Neural progenitor cell (in vitro differentiated cells): ENCODE results near the gene BTAF1. TPM values are rescaled to one million over a fixed set of nuclear protein-coding genes. Genes with fewer than 3 reads are reported as not detected.
A peak's percentile ranks its signal among the peaks of the same experiment; 100 is the strongest.

Experiments used
- DNase-seq: peaks from one replicate; pipeline ENCODE4 v3.0.0-alpha.2; 2016; ENCODE audit warnings: low spot score
- H2AFZ ChIP-seq: fragments of 200-600 bp; sonication (generic); replicated peaks from 2 replicates; pipeline ENCODE4 v1.6.1; 2016; ENCODE audit warnings: antibody characterized with exemption
- H3F3A ChIP-seq: fragments of 200-600 bp; sonication (generic); 2 replicates; pipeline ENCODE4 v1.6.1; 2016; ENCODE audit warnings: antibody characterized with exemption, low read depth
- H3K27ac ChIP-seq: fragments of 200-600 bp; sonication (generic); 2 replicates; pipeline ENCODE4 v1.5.1; 2016; ENCODE audit warnings: mild to moderate bottlenecking
- H3K27me3 ChIP-seq: fragments of 200-600 bp; sonication (generic); 2 replicates; pipeline ENCODE4 v1.6.1; 2016; ENCODE audit warnings: mild to moderate bottlenecking, moderate library complexity
- H3K36me3 ChIP-seq: fragments of 200-600 bp; sonication (generic); 2 replicates; pipeline ENCODE4 v1.5.1; 2016
- H3K4me1 ChIP-seq: fragments of 200-600 bp; sonication (generic); 2 replicates; pipeline ENCODE4 v1.6.1; 2016; ENCODE audit warnings: mixed run types
- H3K4me2 ChIP-seq: fragments of 200-600 bp; sonication (generic); 2 replicates; pipeline ENCODE4 v1.6.1; 2016
- H3K4me3 ChIP-seq: fragments of 200-600 bp; sonication (generic); 2 replicates; pipeline ENCODE4 v1.5.1; 2016
- H3K79me2 ChIP-seq: fragments of 200-600 bp; sonication (generic); 2 replicates; pipeline ENCODE4 v1.6.1; 2016; ENCODE audit warnings: low read depth
- H3K9ac ChIP-seq: fragments of 200-600 bp; sonication (generic); 2 replicates; pipeline ENCODE4 v1.6.1; 2016
- H3K9me3 ChIP-seq: fragments of 200-600 bp; sonication (generic); 2 replicates; pipeline ENCODE4 v1.5.1; 2016; ENCODE audit warnings: low read depth
- H4K20me1 ChIP-seq: fragments of 200-600 bp; sonication (generic); 2 replicates; pipeline ENCODE4 v1.6.1; 2016; ENCODE audit warnings: low read depth
- H3K27ac Mint-ChIP-seq: 3 replicates; pipeline ENCODE4 v1.8.0; 2021; ENCODE audit warnings: mixed read lengths
- H3K27me3 Mint-ChIP-seq: 2 replicates; pipeline ENCODE4 v1.8.0; 2022; ENCODE audit warnings: low read depth, mild to moderate bottlenecking, inconsistent platforms, moderate library complexity, mixed read lengths; ENCODE audit not compliant: insufficient read depth
- H3K36me3 Mint-ChIP-seq: 3 replicates; pipeline ENCODE4 v1.8.0; 2021; ENCODE audit warnings: mixed read lengths
- H3K4me1 Mint-ChIP-seq: 3 replicates; pipeline ENCODE4 v1.8.0; 2021; ENCODE audit warnings: mixed read lengths
- H3K4me3 Mint-ChIP-seq: 3 replicates; pipeline ENCODE4 v1.8.0; 2021; ENCODE audit warnings: mild to moderate bottlenecking, moderate library complexity, mixed read lengths
- H3K9me3 Mint-ChIP-seq: 3 replicates; pipeline ENCODE4 v1.8.0; 2020; ENCODE audit warnings: mixed read lengths
- EZH2 ChIP-seq: fragments of 200-600 bp; sonication (generic); IDR thresholded peaks from 2 replicates; pipeline ENCODE4 v1.6.1; 2017; ENCODE audit warnings: antibody characterized with exemption, mild to moderate bottlenecking, moderate library complexity
- EZH2phosphoT487 ChIP-seq: fragments of 200-600 bp; sonication (generic); IDR thresholded peaks from 2 replicates; pipeline ENCODE4 v1.6.1; 2017; ENCODE audit warnings: antibody characterized with exemption
- total RNA-seq: library from RNA; depleted of rRNA; stranded (reverse); fragments of >200 nt; gene quantifications from 2 replicates; pipeline ENCODE4 v1.2.3, GENCODE V29; 2015; ENCODE audit warnings: low replicate concordance
- TF ChIP-seq, protein P1 (sequence below): fragments of 200-600 bp; sonication (generic); IDR thresholded peaks from 2 replicates; pipeline ENCODE4 v1.5.1; 2017; ENCODE audit warnings: antibody characterized with exemption, mild to moderate bottlenecking

BTAF1 gene
- total RNA-seq, 1 donor from 2014 or later = 127 TPM

DNA sequence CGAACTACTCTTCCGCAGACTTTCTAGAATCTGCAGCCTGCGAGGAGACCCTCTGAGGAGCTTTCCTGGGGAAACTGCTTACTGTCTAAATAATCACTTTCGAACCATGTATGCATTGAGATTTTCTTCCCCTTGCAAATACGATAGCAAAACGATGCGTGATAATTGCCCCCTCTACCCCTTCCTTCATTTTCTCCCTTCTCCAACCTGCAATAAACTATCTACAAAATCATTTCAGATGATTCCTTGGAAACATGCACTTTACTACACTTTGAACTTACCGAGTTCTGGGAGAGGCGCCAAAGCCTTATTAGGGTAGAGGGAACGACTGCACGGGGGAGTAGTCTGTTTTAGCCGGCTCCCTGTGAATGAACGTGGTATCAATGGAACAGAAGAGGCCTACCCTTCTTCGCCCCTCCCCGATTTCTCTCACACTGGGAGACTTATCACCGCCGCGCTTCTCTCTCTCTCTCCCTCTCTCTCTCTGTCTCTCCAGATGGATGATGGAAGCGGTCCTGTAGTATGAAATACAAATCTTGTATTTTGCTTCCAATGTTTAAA is 14.4 kb upstream of the BTAF1 start, which contains the start of gene FGFBP3:
Gene FGFBP3 (minus strand): TSS at position 370 of the 561 bp plus-strand sequence. CDS start 517 bp downstream, outside the sequence.
- Histone ChIP-seq H3K27me3 (no peaks in the 10 kb centered on the region), H3K27ac (peak within 1 kb of the TSS; percentile 13), H3F3A (peaks cover 45% of the 10 kb centered on the region), H3K4me2 (peak within 1 kb of the TSS; percentile 79), H3K9me3 (no peaks in the 10 kb centered on the region), H3K9ac (peak within 1 kb of the TSS; percentile 73), H4K20me1 (peaks cover 5% of the 10 kb centered on the region), H2AFZ (peak within 1 kb of the TSS; percentile 95), H3K4me1 (peaks cover 11% of the 10 kb centered on the region), H3K36me3 (peaks cover 8% of the 10 kb centered on the region), H3K4me3 (peak within 1 kb of the TSS; percentile 97), H3K79me2 (peaks cover 33% of the 10 kb centered on the region)
- Mint-ChIP-seq H3K4me3 (peak within 1 kb of the TSS; percentile 96), H3K36me3 (peaks cover 43% of the 10 kb centered on the region), H3K27me3 (peaks cover 2% of the 10 kb centered on the region), H3K9me3 (peaks cover 2% of the 10 kb centered on the region), H3K27ac (peak within 1 kb of the TSS; percentile 93), H3K4me1 (peaks cover 34% of the 10 kb centered on the region)
- DNase-seq = peak; percentile 85
- no peak for TF ChIP-seq EZH2
- TF ChIP-seq, protein P1, sequence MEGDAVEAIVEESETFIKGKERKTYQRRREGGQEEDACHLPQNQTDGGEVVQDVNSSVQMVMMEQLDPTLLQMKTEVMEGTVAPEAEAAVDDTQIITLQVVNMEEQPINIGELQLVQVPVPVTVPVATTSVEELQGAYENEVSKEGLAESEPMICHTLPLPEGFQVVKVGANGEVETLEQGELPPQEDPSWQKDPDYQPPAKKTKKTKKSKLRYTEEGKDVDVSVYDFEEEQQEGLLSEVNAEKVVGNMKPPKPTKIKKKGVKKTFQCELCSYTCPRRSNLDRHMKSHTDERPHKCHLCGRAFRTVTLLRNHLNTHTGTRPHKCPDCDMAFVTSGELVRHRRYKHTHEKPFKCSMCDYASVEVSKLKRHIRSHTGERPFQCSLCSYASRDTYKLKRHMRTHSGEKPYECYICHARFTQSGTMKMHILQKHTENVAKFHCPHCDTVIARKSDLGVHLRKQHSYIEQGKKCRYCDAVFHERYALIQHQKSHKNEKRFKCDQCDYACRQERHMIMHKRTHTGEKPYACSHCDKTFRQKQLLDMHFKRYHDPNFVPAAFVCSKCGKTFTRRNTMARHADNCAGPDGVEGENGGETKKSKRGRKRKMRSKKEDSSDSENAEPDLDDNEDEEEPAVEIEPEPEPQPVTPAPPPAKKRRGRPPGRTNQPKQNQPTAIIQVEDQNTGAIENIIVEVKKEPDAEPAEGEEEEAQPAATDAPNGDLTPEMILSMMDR = no peak

DNA sequence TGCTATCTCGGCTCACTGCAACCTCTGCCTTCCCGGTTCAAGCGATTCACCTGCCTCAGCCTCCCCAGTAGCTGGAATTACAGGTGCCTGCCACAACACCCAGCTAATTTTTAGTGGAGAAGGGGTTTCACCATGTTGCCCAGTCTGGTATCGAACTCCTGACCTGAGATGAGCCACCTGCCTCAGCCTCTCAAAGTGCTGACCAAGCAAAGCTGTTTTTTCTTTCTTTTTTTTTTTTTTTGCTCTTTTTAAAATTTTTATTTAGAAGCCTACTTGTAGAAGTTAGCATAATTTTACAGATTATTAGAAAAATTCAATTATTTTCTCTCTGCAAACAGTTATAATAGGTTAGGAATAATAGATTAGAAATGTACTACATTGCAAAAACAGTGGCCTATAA is 13.1 kb upstream of the BTAF1 start:
- Histone ChIP-seq H2AFZ (no peak overlapping the region), H3K4me2 (no peak overlapping the region), H3K79me2 (peaks cover 33% of the 10 kb centered on the region), H3K27me3 (no peaks in the 10 kb centered on the region), H3K27ac (no peak overlapping the region), H3K9me3 (no peaks in the 10 kb centered on the region), H3K4me3 (no peak overlapping the region), H3K4me1 (peaks cover 11% of the 10 kb centered on the region), H4K20me1 (peaks cover 5% of the 10 kb centered on the region), H3K9ac (no peak overlapping the region), H3K36me3 (peaks cover 5% of the 10 kb centered on the region), H3F3A (peaks cover 37% of the 10 kb centered on the region)
- Mint-ChIP-seq H3K9me3 (no peaks in the 10 kb centered on the region), H3K36me3 (peaks cover 31% of the 10 kb centered on the region), H3K27me3 (peaks cover 2% of the 10 kb centered on the region), H3K4me1 (peaks cover 32% of the 10 kb centered on the region), H3K4me3 (peak overlapping the region; percentile 59), H3K27ac (no peak overlapping the region)
- TF ChIP-seq, protein P1 = no peak
- no peak for DNase-seq

DNA sequence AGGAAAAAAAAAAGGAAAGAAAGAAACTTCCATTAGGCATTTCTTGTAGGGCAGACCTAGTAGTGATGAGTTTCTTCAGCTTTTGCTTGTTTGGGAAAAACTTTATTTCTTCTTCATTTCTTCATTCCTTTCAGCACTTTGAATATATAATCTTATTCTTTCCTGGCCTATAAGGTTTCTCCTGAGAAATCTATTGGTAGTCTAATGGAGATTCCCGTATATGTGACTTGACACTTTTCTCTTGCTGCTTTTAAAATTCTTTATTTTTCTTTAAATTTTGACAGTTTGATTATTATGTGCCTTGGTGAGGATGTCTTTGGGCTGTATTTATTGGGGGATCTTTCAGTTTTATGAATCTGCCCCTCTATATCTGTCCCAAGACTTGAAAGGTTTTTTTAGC is 3.9 kb upstream of the BTAF1 start:
- Mint-ChIP-seq H3K27ac (no peak overlapping the region), H3K4me3 (no peak overlapping the region), H3K36me3 (no peaks in the 10 kb centered on the region), H3K9me3 (peaks cover 2% of the 10 kb centered on the region), H3K27me3 (peaks cover 5% of the 10 kb centered on the region), H3K4me1 (peaks cover 11% of the 10 kb centered on the region)
- Histone ChIP-seq H3K9ac (no peak overlapping the region), H2AFZ (no peak overlapping the region), H3K27ac (no peak overlapping the region), H4K20me1 (peaks cover 1% of the 10 kb centered on the region), H3K79me2 (peaks cover 11% of the 10 kb centered on the region), H3K4me2 (no peak overlapping the region), H3K4me1 (peaks cover 7% of the 10 kb centered on the region), H3K36me3 (no peaks in the 10 kb centered on the region), H3K9me3 (no peaks in the 10 kb centered on the region), H3K27me3 (no peaks in the 10 kb centered on the region), H3F3A (peaks cover 21% of the 10 kb centered on the region), H3K4me3 (no peak overlapping the region)
- no peak for DNase-seq
- TF ChIP-seq EZH2phosphoT487 (no peak), EZH2 (no peak)
- TF ChIP-seq, protein P1 = no peak
